ENCODE results near the gene GRIK1.

GRIK1 gene

DNA sequence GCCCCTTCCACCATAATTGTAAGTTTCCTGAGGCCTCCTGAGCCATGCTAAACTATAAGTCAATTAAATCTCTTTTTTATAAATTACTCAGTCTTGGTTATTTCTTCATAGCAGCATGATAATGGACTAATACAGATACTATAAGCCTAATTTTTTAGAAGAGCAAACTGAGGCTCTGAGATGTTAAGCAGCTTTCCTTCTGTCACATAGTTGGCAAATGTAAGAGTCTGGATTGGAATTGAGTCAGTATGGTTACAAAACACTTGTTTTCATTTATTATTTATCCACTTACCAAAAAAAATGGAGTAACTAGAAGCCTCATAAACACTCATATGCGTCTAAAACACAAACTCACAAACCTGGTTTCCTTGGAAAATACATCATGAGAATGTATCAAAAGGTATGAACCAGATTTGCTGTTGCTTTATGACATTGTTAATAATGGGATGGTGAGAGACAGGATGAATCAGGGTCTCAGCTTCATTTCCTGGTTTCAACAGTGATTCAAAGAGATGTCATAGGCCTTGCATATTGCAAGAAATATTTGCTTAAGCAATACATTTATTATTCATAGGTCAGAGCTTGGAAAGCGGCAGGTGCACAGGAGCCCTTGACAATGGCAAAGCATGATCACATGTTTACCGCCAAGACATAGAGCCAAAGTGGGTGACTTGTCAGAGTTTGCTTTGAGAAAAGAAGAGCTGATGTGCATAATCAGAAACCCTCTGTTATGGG is 221.5 kb downstream of the GRIK1 start:
- no peak for DNase-seq (ENCODE audit: low spot score)

GRCh38 chr21:29717659-29718058 is 222.1 kb downstream of the GRIK1 start:
- DNase-seq (ENCODE audit: low spot score): no peak

- DNase-seq (ENCODE audit: low spot score): no peak
Measured at GRCh38 chr21:29716753-29717152, 223.0 kb downstream of the GRIK1 start.

DNA sequence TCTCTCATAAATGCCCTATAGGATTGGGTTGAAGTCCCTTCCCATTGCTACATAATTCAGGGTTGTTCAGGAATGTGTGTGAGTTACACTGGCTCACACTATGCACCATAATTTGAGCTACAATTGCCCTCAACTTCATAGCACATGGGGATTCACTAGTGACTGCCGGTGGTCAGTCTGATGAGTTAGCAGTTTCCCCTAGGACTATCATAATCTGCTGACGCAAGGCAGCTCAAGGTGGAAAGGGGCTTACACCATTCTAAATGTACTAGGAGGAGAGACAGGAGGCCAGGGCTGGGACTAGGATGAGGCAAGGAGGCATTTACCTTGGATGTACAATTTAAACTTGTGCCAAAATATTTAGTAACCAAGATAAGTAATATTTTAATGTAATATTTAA is 224.7 kb downstream of the GRIK1 start:
- DNase-seq (ENCODE audit: low spot score): no peak

- DNase-seq (ENCODE audit: low spot score): no peak
Measured at GRCh38 chr21:29712818-29713217, 227.0 kb downstream of the GRIK1 start.

GRCh38 chr21:29711236-29711635 is 228.6 kb downstream of the GRIK1 start:
- DNase-seq (ENCODE audit: low spot score): no peak

GRCh38 chr21:29710498-29710897 is 229.3 kb downstream of the GRIK1 start:
- no peak for DNase-seq (ENCODE audit: low spot score)

GRCh38 chr21:29708401-29708800 is 231.4 kb downstream of the GRIK1 start:
- no peak for DNase-seq (ENCODE audit: low spot score)

- no peak for DNase-seq (ENCODE audit: low spot score)
Measured at GRCh38 chr21:29704719-29705118, 235.1 kb downstream of the GRIK1 start.

GRCh38 chr21:29701676-29702075 is 238.1 kb downstream of the GRIK1 start:
- no peak for DNase-seq (ENCODE audit: low spot score)

- DNase-seq (ENCODE audit: low spot score): no peak
Measured at GRCh38 chr21:29697555-29698193, 242.1 kb downstream of the GRIK1 start.

DNA sequence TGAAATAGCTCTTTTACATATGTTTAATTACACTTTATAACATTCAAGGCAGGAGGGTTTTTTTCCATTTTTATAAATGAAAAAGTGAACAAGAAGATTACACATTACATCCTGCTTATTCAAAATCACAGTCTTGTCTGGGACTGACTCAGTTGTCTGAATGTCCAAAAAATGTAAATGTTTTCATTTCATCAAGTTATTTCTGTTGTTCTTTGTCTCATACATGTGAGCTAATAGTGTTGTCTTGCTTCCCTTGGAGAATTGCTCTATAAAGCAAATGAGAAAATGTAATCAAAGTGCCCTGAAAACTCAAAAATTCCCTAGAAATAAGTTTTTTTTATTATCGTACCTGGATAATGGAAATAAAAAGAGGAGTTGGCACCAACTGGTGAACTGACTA is 242.9 kb downstream of the GRIK1 start:
- no peak for DNase-seq (ENCODE audit: low spot score)

GRCh38 chr21:29691616-29692491 is 247.9 kb downstream of the GRIK1 start:
- DNase-seq (ENCODE audit: low spot score): no peak

DNA sequence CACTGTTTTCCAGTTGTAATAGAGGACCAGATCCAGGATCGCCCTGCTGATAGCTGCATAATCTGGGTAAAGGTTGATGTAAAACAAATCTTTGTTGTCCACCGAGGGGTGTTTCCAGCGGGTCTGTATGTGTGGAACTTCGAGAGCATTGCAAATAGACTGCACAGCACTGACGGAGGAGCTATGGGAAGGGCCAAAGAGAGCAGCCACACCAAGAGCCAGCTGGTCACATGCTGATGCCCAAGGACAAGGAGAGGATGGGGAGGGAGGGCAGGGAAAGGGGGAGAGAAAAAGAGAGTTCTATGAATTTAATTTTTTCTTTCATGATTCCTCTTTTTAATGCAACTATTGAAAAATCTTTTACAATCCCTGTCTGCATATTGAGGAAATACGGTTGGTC is 250.0 kb downstream of the GRIK1 start:
- DNase-seq (ENCODE audit: low spot score): no peak

DNA sequence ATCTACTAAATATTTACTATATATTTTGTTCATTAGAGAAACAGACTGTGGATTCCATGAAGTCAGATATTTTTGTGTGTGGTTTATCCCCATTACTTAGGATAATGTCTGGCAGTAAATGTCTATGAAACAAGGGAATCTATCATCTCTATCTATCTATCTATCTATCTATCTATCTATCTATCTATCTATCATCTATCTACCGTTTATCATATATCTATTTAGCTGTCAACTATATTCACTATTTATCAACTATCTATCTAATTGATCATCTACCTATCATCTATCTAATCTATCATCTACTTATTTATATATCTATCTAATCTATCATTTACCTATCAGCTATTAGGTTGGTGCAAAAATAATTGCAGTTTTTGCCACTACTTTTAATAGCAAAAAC is 255.7 kb downstream of the GRIK1 start:
- no peak for DNase-seq (ENCODE audit: low spot score)

GRCh38 chr21:29682800-29683199 is 257.0 kb downstream of the GRIK1 start:
- no peak for DNase-seq (ENCODE audit: low spot score)

DNA sequence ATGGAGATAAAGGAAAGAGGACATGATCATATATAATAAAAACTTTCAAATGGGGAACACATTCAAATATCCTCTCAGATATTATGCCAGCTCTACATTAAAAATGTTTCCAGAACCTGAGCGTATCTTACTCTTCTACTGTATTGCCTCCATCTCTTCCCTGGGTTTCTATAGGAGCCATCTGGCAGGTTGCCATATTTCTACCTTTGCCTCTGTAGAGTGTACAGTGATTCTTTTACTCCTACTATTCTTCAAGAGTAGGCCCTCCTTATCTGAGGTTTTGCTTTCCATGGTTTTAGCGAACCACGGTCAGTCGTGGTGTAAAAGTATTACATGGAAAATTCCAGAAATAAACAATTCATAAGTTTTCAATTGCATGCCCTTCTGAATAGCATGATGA is 259.5 kb downstream of the GRIK1 start:
- DNase-seq (ENCODE audit: low spot score): no peak

- DNase-seq (ENCODE audit: low spot score): no peak
Measured at GRCh38 chr21:29678626-29679025, 261.2 kb downstream of the GRIK1 start.

GRCh38 chr21:29677326-29677725 is 262.5 kb downstream of the GRIK1 start:
- no peak for DNase-seq (ENCODE audit: low spot score)

DNA sequence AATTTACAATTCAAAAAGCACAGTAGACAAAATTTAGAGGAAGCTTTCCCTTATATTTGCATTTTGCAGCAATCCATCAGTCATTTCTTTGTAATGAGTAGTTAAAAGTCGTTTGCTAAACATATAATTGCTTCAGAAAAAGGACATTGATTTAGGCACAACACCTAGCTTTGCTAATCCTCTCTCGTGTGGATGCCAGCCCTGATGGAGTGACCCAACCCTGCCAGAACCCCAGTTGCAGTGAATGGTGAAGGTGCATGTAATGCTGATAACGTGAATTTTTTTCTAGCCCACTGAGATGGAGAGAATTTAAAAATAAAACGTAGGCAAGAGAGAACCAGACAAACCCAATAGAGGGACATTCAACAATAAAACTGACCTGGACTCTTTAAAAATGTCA is 263.4 kb downstream of the GRIK1 start:
- DNase-seq (ENCODE audit: low spot score): no peak

GRCh38 chr21:29675451-29675850 is 264.3 kb downstream of the GRIK1 start:
- no peak for DNase-seq (ENCODE audit: low spot score)

- DNase-seq (ENCODE audit: low spot score): no peak
Measured at GRCh38 chr21:29674343-29674742, 265.5 kb downstream of the GRIK1 start.

- no peak for DNase-seq (ENCODE audit: low spot score)
Measured at GRCh38 chr21:29673096-29673610, 266.6 kb downstream of the GRIK1 start.
